CD14-positive monocyte (primary cell): ENCODE data around the gene RPSA. TPM values are rescaled to one million over a fixed set of nuclear protein-coding genes. Genes with fewer than 3 reads are reported as not detected.

Experiments
- DNase-seq, 3 donors: peaks; one replicate each; pipeline ENCODE4 v3.0.0-alpha.2; 2011 to 2022
- H2AFZ ChIP-seq: 2 replicates; pipeline ENCODE4 v1.6.0; 2012; ENCODE audit warnings: mild to moderate bottlenecking, low read depth, low read length, inconsistent platforms; ENCODE audit not compliant: insufficient read depth, poor library complexity, severe bottlenecking
- H3K27ac ChIP-seq, 2 donors: 1 replicate in 1 of 2; 2 replicates in 1 of 2; pipeline ENCODE4 v1.5.1; 2012 to 2013; ENCODE audit warnings: low read length in 2 of 2, control low read depth in 1 of 2, inconsistent platforms in 1 of 2, low read depth in 1 of 2, mild to moderate bottlenecking in 1 of 2
- H3K27me3 ChIP-seq, 2 donors: one replicate each; pipeline versions ENCODE4 v1.6.0 to v1.6.1; 2011 to 2013; ENCODE audit warnings: low read length in 2 of 2; ENCODE audit not compliant: control insufficient read depth in 2 of 2, insufficient read depth in 2 of 2
- H3K36me3 ChIP-seq, 2 donors: replicated peaks in 1 of 2; 1 replicate in 1 of 2; 2 replicates in 1 of 2; pipeline versions ENCODE4 v1.5.1 to v1.6.1; 2012 to 2013; ENCODE audit warnings: low read length in 2 of 2, control low read depth in 1 of 2, inconsistent platforms in 1 of 2, mild to moderate bottlenecking in 1 of 2; ENCODE audit not compliant: insufficient read depth in 2 of 2, control insufficient read depth in 1 of 2
- H3K4me1 ChIP-seq, 2 donors: 1 replicate in 1 of 2; 2 replicates in 1 of 2; pipeline versions ENCODE4 v1.5.1 to v1.6.1; 2012 to 2013; ENCODE audit warnings: low read length in 2 of 2, control low read depth in 1 of 2, inconsistent platforms in 1 of 2, mild to moderate bottlenecking in 1 of 2, moderate library complexity in 1 of 2; ENCODE audit not compliant: insufficient read depth in 2 of 2, control insufficient read depth in 1 of 2
- H3K4me2 ChIP-seq: replicated peaks from 2 replicates; pipeline ENCODE3; 2012; ENCODE audit warnings: low read length, moderate library complexity, mild to moderate bottlenecking; ENCODE audit not compliant: poor library complexity, severe bottlenecking; ENCODE audit errors: extremely low read depth
- H3K4me3 ChIP-seq, 3 experiments: fragments of 200-600 bp in 1 of 3; sonication (generic) in 1 of 3; replicated peaks in 1 of 3; 1 replicate in 2 of 3; 2 replicates in 1 of 3; pipeline ENCODE4 v1.5.1; 2011 to 2013; ENCODE audit warnings: low read length in 3 of 3, mild to moderate bottlenecking in 3 of 3, control low read depth in 2 of 3, low read depth in 2 of 3, inconsistent platforms in 1 of 3, moderate library complexity in 1 of 3
- H3K79me2 ChIP-seq: 2 replicates; pipeline ENCODE4 v1.6.0; 2012; ENCODE audit warnings: mild to moderate bottlenecking, control low read depth, inconsistent platforms, low read length, moderate library complexity; ENCODE audit not compliant: insufficient read depth
- H3K9ac ChIP-seq: 2 replicates; pipeline ENCODE4 v1.6.0; 2017; ENCODE audit warnings: low read length, mild to moderate bottlenecking; ENCODE audit not compliant: insufficient read depth, poor library complexity, severe bottlenecking
- H3K9me3 ChIP-seq, 2 donors: replicated peaks in 1 of 2; 1 replicate in 1 of 2; 2 replicates in 1 of 2; pipeline versions ENCODE4 v1.5.1 to v1.6.1; 2012 to 2013; ENCODE audit warnings: low read length in 2 of 2, control low read depth in 1 of 2; ENCODE audit not compliant: control insufficient read depth in 1 of 2, insufficient read depth in 1 of 2
- H4K20me1 ChIP-seq: 2 replicates; pipeline ENCODE4 v1.6.0; 2012; ENCODE audit warnings: mild to moderate bottlenecking, low read length, control low read depth, moderate library complexity; ENCODE audit not compliant: insufficient read depth
- H3K27ac Mint-ChIP-seq, 7 donors: one replicate each; pipeline ENCODE4 v1.8.0; 2020; ENCODE audit warnings: mild to moderate bottlenecking in 7 of 7, mixed read lengths in 7 of 7, moderate library complexity in 6 of 7, inconsistent platforms in 2 of 7
- H3K27me3 Mint-ChIP-seq, 3 donors: one replicate each; pipeline ENCODE4 v1.8.0; 2021 to 2022; ENCODE audit warnings: low read depth in 3 of 3, mild to moderate bottlenecking in 3 of 3, mixed read lengths in 3 of 3, moderate library complexity in 3 of 3, inconsistent platforms in 1 of 3
- H3K36me3 Mint-ChIP-seq, 2 donors: one replicate each; pipeline ENCODE4 v1.8.0; 2020; ENCODE audit warnings: mixed read lengths in 2 of 2, inconsistent platforms in 1 of 2, mild to moderate bottlenecking in 1 of 2
- H3K4me1 Mint-ChIP-seq: one replicate; pipeline ENCODE4 v1.8.0; 2020; ENCODE audit warnings: mild to moderate bottlenecking, mixed read lengths
- H3K4me3 Mint-ChIP-seq, 2 donors: one replicate each; pipeline ENCODE4 v1.8.0; 2020; ENCODE audit warnings: mild to moderate bottlenecking in 2 of 2, mixed read lengths in 2 of 2, moderate library complexity in 1 of 2
- H3K9me3 Mint-ChIP-seq, 7 donors: one replicate each; pipeline ENCODE4 v1.8.0; 2020 to 2022; ENCODE audit warnings: mixed read lengths in 7 of 7, mild to moderate bottlenecking in 6 of 7, moderate library complexity in 6 of 7, inconsistent platforms in 2 of 7
- WGBS: methylation state at CpG from one replicate; pipeline ENCODE4 v1.1.5; 2013; ENCODE audit warnings: missing lambda C conversion rate; ENCODE audit not compliant: insufficient coverage; 5-methylcytosine and 5-hydroxymethylcytosine counted together
- intact Hi-C, 2 donors: fragments of 100-400 bp; cut with micrococcal nuclease; formaldehyde crosslinking; loops; one replicate each; pipeline versions ENCODE4 v1.15.0 to v1.15.1; 2023
- polyA plus RNA-seq, 3 donors: library from polyadenylated mRNA; depleted of rRNA in 1 of 3; unstranded in 2 of 3; stranded (reverse) in 1 of 3; fragments of 300-500 nt in 2 of 3; fragments of >200 nt in 1 of 3; fragmentation: Illumina TruSeq in 2 of 3; gene quantifications; 1 replicate in 2 of 3; 2 replicates in 1 of 3; pipeline ENCODE4 v1.2.3, GENCODE V29; 2012 to 2021
- TF ChIP-seq, protein P1 (sequence below): fragments of 200-600 bp; IDR thresholded peaks from one replicate; pipeline ENCODE4 v1.8.0; 2022; ENCODE audit warnings: antibody characterized with exemption, mild to moderate bottlenecking

The RPSA gene
- polyA plus RNA-seq, 3 donors: 172 to 574 (median 219) TPM

DNA sequence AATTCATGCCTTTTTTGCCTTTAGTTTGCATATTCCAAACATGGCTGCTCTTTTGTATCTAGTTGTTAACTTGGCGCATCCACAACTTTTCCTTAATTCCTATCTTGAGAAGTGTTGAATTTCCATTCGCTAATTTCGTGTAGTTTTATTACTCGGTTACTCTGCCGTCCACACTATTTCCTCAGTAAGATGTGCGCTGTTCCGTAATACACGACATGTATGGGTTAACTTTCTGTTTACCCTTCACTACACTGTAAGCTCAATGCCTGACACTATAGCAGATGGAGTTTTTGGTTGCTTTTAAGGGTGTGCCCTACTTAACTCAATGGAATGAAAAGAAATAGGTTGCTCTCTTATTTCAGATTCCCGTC lies 724 bp downstream of the RPSA start:
- Histone ChIP-seq H3K79me2 (peaks cover 40% of the 10 kb centered on the region), H2AFZ (peak overlapping the region; percentile 95), H3K4me3 (peak overlapping the region; percentile 56 to 94 (median 61)), H3K27me3 (no peaks in the 10 kb centered on the region), H3K4me2 (peak overlapping the region; percentile 98), H3K9me3 (no peaks in the 10 kb centered on the region), H3K4me1 (peaks cover 18 to 23% of the 10 kb centered on the region in 2 donors), H3K27ac (peak overlapping the region; percentile 66 to 94), H3K9ac (peak overlapping the region; percentile 89), H4K20me1 (peaks cover 38% of the 10 kb centered on the region), H3K36me3 (peaks cover 41 to 43% of the 10 kb centered on the region in 2 donors)
- peaks cover 33 to 47% of the 10 kb centered on the region in 2 donors for H3K36me3 Mint-ChIP-seq
- peak overlapping the region; percentile 96 to 99 for H3K4me3 Mint-ChIP-seq
- peaks cover 0 to 1% (median 0%) of the 10 kb centered on the region in 3 donors for H3K27me3 Mint-ChIP-seq
- no peaks in the 10 kb centered on the region for H3K9me3 Mint-ChIP-seq
- H3K4me1 Mint-ChIP-seq: peaks cover 19% of the 10 kb centered on the region
- peak overlapping the region; percentile 25 to 98 (median 74) for H3K27ac Mint-ChIP-seq
- DNase-seq: no peak
- WGBS: no CpG with 5 or more reads among the region's 9 CpGs
- TF ChIP-seq, protein P1, sequence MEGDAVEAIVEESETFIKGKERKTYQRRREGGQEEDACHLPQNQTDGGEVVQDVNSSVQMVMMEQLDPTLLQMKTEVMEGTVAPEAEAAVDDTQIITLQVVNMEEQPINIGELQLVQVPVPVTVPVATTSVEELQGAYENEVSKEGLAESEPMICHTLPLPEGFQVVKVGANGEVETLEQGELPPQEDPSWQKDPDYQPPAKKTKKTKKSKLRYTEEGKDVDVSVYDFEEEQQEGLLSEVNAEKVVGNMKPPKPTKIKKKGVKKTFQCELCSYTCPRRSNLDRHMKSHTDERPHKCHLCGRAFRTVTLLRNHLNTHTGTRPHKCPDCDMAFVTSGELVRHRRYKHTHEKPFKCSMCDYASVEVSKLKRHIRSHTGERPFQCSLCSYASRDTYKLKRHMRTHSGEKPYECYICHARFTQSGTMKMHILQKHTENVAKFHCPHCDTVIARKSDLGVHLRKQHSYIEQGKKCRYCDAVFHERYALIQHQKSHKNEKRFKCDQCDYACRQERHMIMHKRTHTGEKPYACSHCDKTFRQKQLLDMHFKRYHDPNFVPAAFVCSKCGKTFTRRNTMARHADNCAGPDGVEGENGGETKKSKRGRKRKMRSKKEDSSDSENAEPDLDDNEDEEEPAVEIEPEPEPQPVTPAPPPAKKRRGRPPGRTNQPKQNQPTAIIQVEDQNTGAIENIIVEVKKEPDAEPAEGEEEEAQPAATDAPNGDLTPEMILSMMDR: no peak
- intact Hi-C loops: no loop called here

- Mint-ChIP-seq H3K27ac (peak overlapping the region in 4 of 7 donors; percentile 7 to 92 (median 61)), H3K36me3 (peaks cover 40 to 54% of the 10 kb centered on the region in 2 donors), H3K27me3 (peaks cover 0 to 1% (median 0%) of the 10 kb centered on the region in 3 donors), H3K4me1 (peaks cover 19% of the 10 kb centered on the region), H3K9me3 (no peaks in the 10 kb centered on the region), H3K4me3 (peak overlapping the region in 1 of 2 donors; percentile 99)
- H3K36me3 ChIP-seq: peaks cover 48 to 50% of the 10 kb centered on the region in 2 donors
- H3K27me3 ChIP-seq: no peaks in the 10 kb centered on the region
- TF ChIP-seq, protein P1: no peak
- H3K9ac ChIP-seq: peak overlapping the region; percentile 89
- peaks cover 18 to 23% of the 10 kb centered on the region in 2 donors for H3K4me1 ChIP-seq
- peak overlapping the region; percentile 98 for H3K4me2 ChIP-seq
- intact Hi-C loops: no loop called here
- DNase-seq: no peak
- peaks cover 38% of the 10 kb centered on the region for H4K20me1 ChIP-seq
- no peaks in the 10 kb centered on the region for H3K9me3 ChIP-seq
- peaks cover 40% of the 10 kb centered on the region for H3K79me2 ChIP-seq
- 100% methylated on average over 2 of the region's 6 CpGs for WGBS
- peak overlapping the region in 1 of 3 experiments; percentile 94 for H3K4me3 ChIP-seq
- peak overlapping the region in 1 of 2 donors; percentile 94 for H3K27ac ChIP-seq
- no peak overlapping the region for H2AFZ ChIP-seq
These were observed 1.4 kb downstream of the RPSA start for GRCh38 chr3:39407773-39408492.
